ENCODE results near the gene DAW1. TPM values are rescaled to one million over a fixed set of nuclear protein-coding genes. Genes with fewer than 3 reads are reported as not detected.

Gene DAW1
- total RNA-seq, 1 donor from 2014 or later, result 0.80 TPM

- no peak overlapping the region for H3K27ac Mint-ChIP-seq
- TF ChIP-seq CTCF (conservative IDR thresholded peaks at IDR 0.05), result no peak
- no peaks in the 10 kb centered on the region for H3K9me3 Mint-ChIP-seq
- no peaks in the 10 kb centered on the region for H3K4me1 Mint-ChIP-seq (ENCODE audit: unreplicated experiment)
- DNase-seq (ENCODE audit: extremely low spot score, unreplicated experiment), result no peak
- H3K36me3 Mint-ChIP-seq, result no peaks in the 10 kb centered on the region
- no peaks in the 10 kb centered on the region for H3K27me3 Mint-ChIP-seq
- H3K4me3 Mint-ChIP-seq, result no peak overlapping the region
These were observed 101.8 kb downstream of the DAW1 start for GRCh38 chr2:227973241-227973640.

Other genes starting within 250 kb of the DAW1 start
- not detected in 2 replicates for gene SCYGR5, start 204.8 kb upstream of the DAW1 start, total RNA-seq (ENCODE audit: low replicate concordance)
- gene SLC19A3, start 153.6 kb upstream of the DAW1 start, total RNA-seq (ENCODE audit: low replicate concordance), result 6.4 and 20.5 TPM in 2 replicates
- not detected in 2 replicates for gene SCYGR6, start 146.9 kb upstream of the DAW1 start, total RNA-seq (ENCODE audit: low replicate concordance)
- gene SCYGR7, start 143.3 kb upstream of the DAW1 start, total RNA-seq (ENCODE audit: low replicate concordance), result not detected in 2 replicates
- not detected in 2 replicates for gene SCYGR8, start 125.7 kb upstream of the DAW1 start, total RNA-seq (ENCODE audit: low replicate concordance)
- 1.7 and 3.2 TPM in 2 replicates for gene CCL20, start 57.8 kb upstream of the DAW1 start, total RNA-seq (ENCODE audit: low replicate concordance)